HG03558 (cell line): ENCODE results near the gene DRGX.

ENCODE experiments used
- ATAC-seq: cut with Tn5 transposase; IDR thresholded peaks from one replicate; pipeline ENCODE4 v1.9.1; 2021; ENCODE audit warnings: moderate number of reproducible peaks; ENCODE audit not compliant: unreplicated experiment; ENCODE audit errors: extremely low read depth

Gene DRGX

GRCh38 chr10:49364051-49364450 is 31.8 kb downstream of the DRGX start:
- no peak for ATAC-seq

GRCh38 chr10:49363309-49364031 is 32.4 kb downstream of the DRGX start:
- no peak for ATAC-seq

- ATAC-seq = peak; percentile 79
These were observed 33.2 kb downstream of the DRGX start for GRCh38 chr10:49362596-49363260.

- ATAC-seq = no peak
These were observed 33.9 kb downstream of the DRGX start for GRCh38 chr10:49361735-49362568.

GRCh38 chr10:49361178-49361554 is 34.7 kb downstream of the DRGX start:
- no peak for ATAC-seq

- no peak for ATAC-seq
These were observed 35.4 kb downstream of the DRGX start for GRCh38 chr10:49360271-49361177.

GRCh38 chr10:49359349-49360270 is 36.3 kb downstream of the DRGX start:
- no peak for ATAC-seq

GRCh38 chr10:49357910-49358309 is 38.0 kb downstream of the DRGX start:
- no peak for ATAC-seq

GRCh38 chr10:49356944-49357343 is 38.9 kb downstream of the DRGX start:
- no peak for ATAC-seq

- no peak for ATAC-seq
These were observed 39.7 kb downstream of the DRGX start for GRCh38 chr10:49356181-49356580.

GRCh38 chr10:49355221-49355620 is 40.7 kb downstream of the DRGX start:
- ATAC-seq = no peak

GRCh38 chr10:49354593-49354992 is 41.3 kb downstream of the DRGX start:
- no peak for ATAC-seq

- ATAC-seq = no peak
These were observed 41.9 kb downstream of the DRGX start for GRCh38 chr10:49353895-49354566.

GRCh38 chr10:49353026-49353894 is 42.6 kb downstream of the DRGX start:
- no peak for ATAC-seq

GRCh38 chr10:49352323-49352722 is 43.6 kb downstream of the DRGX start:
- no peak for ATAC-seq

- ATAC-seq = no peak
These were observed 44.2 kb downstream of the DRGX start for GRCh38 chr10:49351669-49352068.

- ATAC-seq = no peak
These were observed 44.9 kb downstream of the DRGX start for GRCh38 chr10:49350846-49351532.
